Muscle of back (tissue), 11 donors: Measurements from ENCODE around the gene MEGF8. TPM values are rescaled to one million over a fixed set of nuclear protein-coding genes. Genes with fewer than 3 reads are reported as not detected.

Experiments used
- DNase-seq, 3 donors: peaks; one replicate each; pipeline versions ENCODE4 v3.0.0 to v3.0.0-alpha.2; 2013
- polyA plus RNA-seq, 10 donors: library from polyadenylated mRNA; unstranded; fragments of 120-200 nt; gene quantifications; one replicate each; pipeline ENCODE4 v1.2.1, GENCODE V29; 2013; ENCODE audit not compliant: insufficient read length in 10 of 10

MEGF8 gene
- polyA plus RNA-seq, 10 donors = 20.6 to 33.2 (median 26.3) TPM

- no peak for DNase-seq
Observed at GRCh38 chr19:42303101-42303464, 22.4 kb upstream of the MEGF8 start.

GRCh38 chr19:42303876-42304275 is 21.6 kb upstream of the MEGF8 start:
- no peak for DNase-seq

- DNase-seq = no peak
Observed at GRCh38 chr19:42306646-42307045, 18.8 kb upstream of the MEGF8 start.

GRCh38 chr19:42309686-42310085 is 15.7 kb upstream of the MEGF8 start:
- no peak for DNase-seq

GRCh38 chr19:42311657-42312056 is 13.8 kb upstream of the MEGF8 start:
- no peak for DNase-seq

- DNase-seq = no peak
Observed at GRCh38 chr19:42312370-42312769, 13.1 kb upstream of the MEGF8 start.

- DNase-seq = peak in 2 of 3 donors; percentile 52 to 78
Observed at GRCh38 chr19:42313096-42313839, 12.2 kb upstream of the MEGF8 start, which contains the start of gene TMEM145. TMEM145 (plus strand) TSS chr19:42313309; CDS start chr19:42313377, 68 bp downstream.

GRCh38 chr19:42313840-42314755 is 11.3 kb upstream of the MEGF8 start:
- DNase-seq = no peak

- DNase-seq = no peak
Observed at GRCh38 chr19:42315024-42315423, 10.4 kb upstream of the MEGF8 start.

GRCh38 chr19:42316223-42317211 is 8.9 kb upstream of the MEGF8 start:
- no peak for DNase-seq

GRCh38 chr19:42317535-42317934 is 7.9 kb upstream of the MEGF8 start:
- no peak for DNase-seq

- no peak for DNase-seq
Observed at GRCh38 chr19:42322305-42322704, 3.1 kb upstream of the MEGF8 start.

GRCh38 chr19:42323473-42323851 is 2.0 kb upstream of the MEGF8 start:
- DNase-seq = no peak

- no peak for DNase-seq
Observed at GRCh38 chr19:42323852-42324654, 1.4 kb upstream of the MEGF8 start.

GRCh38 chr19:42324655-42325307 is 654 bp upstream of the MEGF8 start:
- no peak for DNase-seq

- peak in 1 of 3 donors; percentile 6 for DNase-seq
Observed at GRCh38 chr19:42325896-42326771, 699 bp downstream of the MEGF8 start.

GRCh38 chr19:42326969-42327368 is 1.5 kb downstream of the MEGF8 start:
- DNase-seq = no peak

- no peak for DNase-seq
Observed at GRCh38 chr19:42327381-42327780, 1.9 kb downstream of the MEGF8 start.

GRCh38 chr19:42328106-42328505 is 2.7 kb downstream of the MEGF8 start:
- DNase-seq = no peak
